Omental fat pad (tissue), 4 donors: ENCODE measurements around the gene CASR. TPM values are rescaled to one million over a fixed set of nuclear protein-coding genes. Genes with fewer than 3 reads are reported as not detected.
"Not testable (repeated sequence)": the region's sequence is repeated elsewhere in the genome, so short reads cannot be mapped to it uniquely, and the experiment has no call there.

Source experiments
- ATAC-seq: fragments of 150-250 bp; one replicate; pipeline ENCODE4 v1.9.1; 2016; ENCODE audit warnings: mild to moderate bottlenecking, moderate library complexity; ENCODE audit not compliant: low FRiP score
- DNase-seq: peaks from one replicate; pipeline ENCODE4 v3.0.0-alpha.2; 2019; ENCODE audit warnings: low spot score
- CTCF ChIP-seq, 3 donors: fragments of 450-650 bp; IDR thresholded peaks; one replicate each; pipeline ENCODE4 v1.5.1; 2016 to 2017; ENCODE audit warnings: antibody characterized with exemption in 3 of 3, mild to moderate bottlenecking in 3 of 3, moderate library complexity in 2 of 3
- total RNA-seq, 4 donors: library from RNA; depleted of rRNA; stranded (reverse); fragments of >200 nt; gene quantifications; one replicate each; pipeline ENCODE4 v1.1.0, GENCODE V29; 2016

CASR gene
- total RNA-seq, 4 donors from 2014 or later: not detected

GRCh38 chr3:122169911-122170310 is 13.6 kb upstream of the CASR start:
- no peak for TF ChIP-seq CTCF (IDR thresholded peaks at IDR 0.05)
- DNase-seq: no peak
- ATAC-seq: no peak

DNA sequence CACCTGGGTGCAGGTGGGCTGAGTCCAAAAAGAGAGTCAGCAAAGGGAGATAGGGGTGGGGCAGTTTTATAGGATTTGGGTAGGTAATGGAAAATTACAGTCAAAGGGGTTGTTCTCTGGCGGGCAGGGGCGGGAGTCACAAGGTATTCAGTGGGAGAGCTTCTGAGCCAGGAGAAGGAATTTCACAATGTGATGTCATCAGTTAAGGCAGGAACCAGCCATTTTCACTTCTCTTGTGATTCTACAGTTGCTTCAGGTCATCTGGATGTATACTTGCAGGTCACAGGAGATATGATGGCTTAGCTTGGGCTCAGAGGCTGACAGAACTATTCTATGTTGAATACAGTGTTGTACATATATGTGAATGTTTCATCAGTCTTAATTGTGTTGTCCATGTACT is 12.1 kb upstream of the CASR start:
- ATAC-seq, DNase-seq: not testable (repeated sequence)

GRCh38 chr3:122178711-122179110 is 4.8 kb upstream of the CASR start:
- no peak for TF ChIP-seq CTCF (IDR thresholded peaks at IDR 0.05)

DNA sequence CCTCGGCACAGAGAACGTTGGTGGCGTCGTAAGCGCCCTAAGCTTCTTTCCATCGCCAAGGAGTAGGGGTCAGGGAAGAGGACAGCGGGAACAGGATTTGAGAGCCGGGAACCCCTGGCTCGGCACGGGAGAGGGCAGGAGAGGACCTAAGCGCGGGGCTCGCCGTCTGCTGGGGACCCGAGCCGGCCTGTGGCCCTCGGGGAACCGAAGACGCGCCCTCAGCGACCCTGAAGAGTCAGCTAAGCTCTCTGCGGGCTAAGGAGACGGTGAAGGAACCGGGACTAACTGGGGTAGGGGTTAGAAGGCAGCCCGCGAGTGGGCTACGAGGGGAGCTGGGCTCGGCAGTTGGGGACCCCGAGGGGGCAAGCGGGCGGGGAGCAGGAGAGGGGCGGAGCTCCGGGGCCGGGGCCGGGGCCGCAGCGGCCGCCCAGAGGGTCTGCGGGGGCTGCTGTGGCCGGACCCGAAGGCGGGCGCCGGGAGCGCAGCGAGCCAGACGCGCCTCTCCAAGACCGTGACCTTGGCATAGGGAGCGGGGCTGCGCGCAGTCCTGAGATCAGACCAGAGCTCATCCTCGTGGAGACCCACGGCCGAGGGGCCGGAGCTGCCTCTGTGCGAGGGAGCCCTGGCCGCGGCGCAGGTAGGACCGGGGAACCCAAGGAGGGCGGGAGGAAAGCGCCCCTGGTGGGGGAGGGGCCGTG is 574 bp downstream of the CASR start:
- TF ChIP-seq CTCF (IDR thresholded peaks at IDR 0.05): no peak
- ATAC-seq: no peak
- DNase-seq: no peak

More at GRCh38 chr3:122178711-122179110, 4.8 kb upstream of the CASR start:
- ATAC-seq (no peak), DNase-seq (no peak)

DNA sequence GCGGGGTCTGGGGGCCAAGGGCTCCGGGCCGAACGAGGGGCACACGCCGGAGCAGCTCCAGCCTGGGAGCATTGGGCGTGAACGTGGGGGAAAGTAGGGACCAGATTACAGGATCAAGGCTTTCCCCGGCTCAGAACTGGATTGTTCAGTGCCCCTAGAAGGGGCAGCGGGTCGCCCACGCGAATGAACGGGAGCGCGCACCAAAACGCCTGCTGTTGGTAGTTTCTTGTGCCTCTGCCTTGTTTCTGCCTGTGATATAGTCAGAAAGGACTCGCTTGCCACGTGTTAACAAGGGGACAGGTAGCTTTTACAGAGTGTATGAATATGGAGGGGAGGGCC is 1.1 kb downstream of the CASR start:
- no peak for DNase-seq
- ATAC-seq: no peak
- no peak for TF ChIP-seq CTCF (IDR thresholded peaks at IDR 0.05)

- ATAC-seq: no peak
- DNase-seq: no peak
- TF ChIP-seq CTCF (IDR thresholded peaks at IDR 0.05): no peak
Measured at GRCh38 chr3:122186372-122186771, 2.9 kb downstream of the CASR start.

GRCh38 chr3:122188737-122189136 is 5.3 kb downstream of the CASR start:
- ATAC-seq: no peak

More at GRCh38 chr3:122188737-122189136, 5.3 kb downstream of the CASR start:
- DNase-seq: no peak
- no peak for TF ChIP-seq CTCF (IDR thresholded peaks at IDR 0.05)
